T-helper 1 cell treated with Interleukin-12 subunit alpha and Interleukin-12 subunit beta and Interleukin-4 antibody, amounts not matched to agents 30 μg/mL and 1 μg/mL, for 36 hours (primary cell): ENCODE results near the gene OR4S2.

ENCODE experiments used
- H3K27ac Mint-ChIP-seq: one replicate; pipeline ENCODE4 v1.8.0; 2021; ENCODE audit warnings: mild to moderate bottlenecking, mixed read lengths
- H3K27me3 Mint-ChIP-seq: one replicate; pipeline ENCODE4 v1.8.0; 2021; ENCODE audit warnings: low read depth, mixed read lengths
- H3K36me3 Mint-ChIP-seq: one replicate; pipeline ENCODE4 v1.8.0; 2021; ENCODE audit warnings: low read depth, mixed read lengths
- H3K4me1 Mint-ChIP-seq: one replicate; pipeline ENCODE4 v1.8.0; 2021; ENCODE audit warnings: low read depth, mixed read lengths
- H3K4me3 Mint-ChIP-seq: one replicate; pipeline ENCODE4 v1.8.0; 2021; ENCODE audit warnings: mild to moderate bottlenecking, moderate library complexity, mixed read lengths
- H3K9me3 Mint-ChIP-seq: one replicate; pipeline ENCODE4 v1.8.0; 2021; ENCODE audit warnings: mixed read lengths

OR4S2 gene, protein sequence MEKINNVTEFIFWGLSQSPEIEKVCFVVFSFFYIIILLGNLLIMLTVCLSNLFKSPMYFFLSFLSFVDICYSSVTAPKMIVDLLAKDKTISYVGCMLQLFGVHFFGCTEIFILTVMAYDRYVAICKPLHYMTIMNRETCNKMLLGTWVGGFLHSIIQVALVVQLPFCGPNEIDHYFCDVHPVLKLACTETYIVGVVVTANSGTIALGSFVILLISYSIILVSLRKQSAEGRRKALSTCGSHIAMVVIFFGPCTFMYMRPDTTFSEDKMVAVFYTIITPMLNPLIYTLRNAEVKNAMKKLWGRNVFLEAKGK

DNA sequence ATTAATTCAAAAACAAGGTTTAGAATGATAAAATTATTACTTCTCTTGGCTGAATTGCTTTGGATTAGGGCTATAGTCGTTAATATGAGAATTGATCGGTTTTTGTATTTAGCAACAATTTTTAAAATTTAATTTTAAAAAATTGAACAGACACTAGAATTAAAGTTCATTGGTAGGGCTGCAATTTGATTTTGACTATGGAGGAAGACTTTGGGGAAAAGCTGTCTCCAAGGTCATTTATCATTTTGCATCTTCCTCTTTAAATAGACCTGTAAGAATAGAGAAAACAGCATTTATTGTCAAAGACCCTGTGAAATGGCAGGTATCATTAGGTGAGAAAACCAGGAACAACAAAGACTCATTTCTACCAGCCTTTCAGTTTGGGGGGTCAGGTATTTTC lies at the start of gene OR4S2:
Gene OR4S2, plus strand, starts transcription at position 301 of the 400 bp plus-strand sequence. CDS start 2,577 bp downstream, outside the sequence.
- H3K4me1 Mint-ChIP-seq = no peaks in the 10 kb centered on the region
- no peaks in the 10 kb centered on the region for H3K36me3 Mint-ChIP-seq
- H3K9me3 Mint-ChIP-seq = peaks cover 27% of the 10 kb centered on the region
- H3K4me3 Mint-ChIP-seq = no peak within 1 kb of the TSS
- H3K27ac Mint-ChIP-seq = no peak within 1 kb of the TSS
- no peaks in the 10 kb centered on the region for H3K27me3 Mint-ChIP-seq

DNA sequence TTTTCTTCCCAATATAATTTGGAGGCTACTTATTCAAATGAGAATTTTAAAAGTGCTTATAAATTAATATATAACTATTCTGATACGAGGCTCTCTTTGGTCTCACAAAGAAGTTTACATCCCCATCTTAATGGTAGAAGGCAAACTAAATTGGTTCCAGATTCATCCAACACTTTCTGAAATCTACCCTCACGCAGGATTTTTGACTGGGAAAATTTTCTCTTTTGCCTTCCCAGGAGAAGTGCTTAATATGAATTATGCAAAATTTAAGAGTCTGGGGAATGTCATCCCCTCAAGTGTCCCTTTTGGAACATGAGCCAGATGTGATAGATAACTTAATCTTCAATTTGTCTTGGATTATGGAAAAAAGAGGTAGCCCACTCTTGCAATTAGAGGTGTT lies 40.6 kb upstream of the OR4S2 start, which contains the start of gene OR4C11:
Gene OR4C11, minus strand, starts transcription at position 101 of the 400 bp plus-strand sequence. CDS start 3,272 bp downstream, outside the sequence.
- Mint-ChIP-seq H3K9me3 (peaks cover 41% of the 10 kb centered on the region), H3K27ac (no peak within 1 kb of the TSS), H3K27me3 (no peaks in the 10 kb centered on the region), H3K36me3 (no peaks in the 10 kb centered on the region), H3K4me1 (no peaks in the 10 kb centered on the region), H3K4me3 (no peak within 1 kb of the TSS)

DNA sequence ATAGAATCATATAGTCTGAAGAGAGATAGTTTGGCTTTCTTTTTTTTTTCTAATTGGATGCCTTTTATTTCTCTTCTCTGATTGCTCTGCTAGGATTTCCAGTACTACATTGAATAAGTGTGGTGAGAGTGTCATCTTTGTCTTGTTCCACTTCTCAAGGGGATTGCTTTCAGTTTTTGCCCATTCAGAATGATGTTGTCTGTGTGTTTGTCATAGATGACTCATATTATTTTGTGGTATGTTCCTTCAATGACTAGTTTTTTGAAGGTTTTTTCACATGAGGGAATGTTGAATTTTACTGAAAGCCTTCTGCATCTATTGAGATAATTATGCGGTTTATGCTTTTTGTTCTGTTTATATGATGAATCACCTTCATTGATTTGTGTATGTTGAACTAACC lies 23.6 kb upstream of the OR4S2 start:
- H3K27ac Mint-ChIP-seq = no peak overlapping the region
- no peak overlapping the region for H3K4me3 Mint-ChIP-seq
- no peaks in the 10 kb centered on the region for H3K4me1 Mint-ChIP-seq
- H3K36me3 Mint-ChIP-seq = no peaks in the 10 kb centered on the region
- H3K9me3 Mint-ChIP-seq = peaks cover 69% of the 10 kb centered on the region
- no peaks in the 10 kb centered on the region for H3K27me3 Mint-ChIP-seq

DNA sequence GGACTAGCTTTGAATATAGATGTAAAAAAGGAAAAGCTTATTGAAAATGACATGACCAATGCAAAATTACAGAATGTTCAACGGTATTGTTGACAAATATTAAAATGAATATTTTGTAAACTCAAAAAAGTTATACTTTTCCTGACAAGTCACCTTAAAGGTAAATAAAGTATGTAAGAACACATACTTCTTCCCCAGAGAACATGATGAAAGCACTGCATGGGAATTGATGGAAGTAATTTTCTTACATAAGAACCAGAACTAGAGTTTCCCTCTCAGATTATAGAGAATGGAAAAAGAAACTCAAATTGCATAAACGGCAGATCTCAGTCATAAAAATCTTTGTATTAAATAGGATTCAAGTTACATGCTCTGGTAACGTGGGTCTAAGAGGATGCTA lies 13.3 kb upstream of the OR4S2 start, which contains the start of gene OR4P4:
Gene OR4P4, plus strand, starts transcription at position 301 of the 400 bp plus-strand sequence.
- no peak within 1 kb of the TSS for H3K27ac Mint-ChIP-seq
- no peak within 1 kb of the TSS for H3K4me3 Mint-ChIP-seq
- peaks cover 35% of the 10 kb centered on the region for H3K9me3 Mint-ChIP-seq

DNA sequence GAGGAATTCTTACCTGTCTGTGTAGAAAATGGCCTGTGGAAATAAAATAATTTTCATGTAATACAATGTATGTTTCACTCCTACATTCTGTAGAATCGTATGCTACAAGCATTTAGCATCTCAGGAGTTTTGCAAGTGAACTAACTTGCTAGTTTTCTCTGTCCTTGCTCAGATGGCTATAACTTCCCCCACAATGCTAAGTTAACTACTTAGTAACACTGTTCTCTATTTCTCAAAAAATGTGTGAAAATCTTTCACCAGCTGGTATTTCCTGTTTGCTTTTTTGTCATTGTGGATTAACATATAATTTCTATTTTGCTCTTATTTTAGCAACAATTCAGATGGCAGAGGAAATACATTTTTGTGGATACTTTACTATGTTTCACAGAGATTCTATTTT lies 4.4 kb downstream of the OR4S2 start:
- no peaks in the 10 kb centered on the region for H3K36me3 Mint-ChIP-seq
- H3K4me1 Mint-ChIP-seq = no peaks in the 10 kb centered on the region
- peaks cover 27% of the 10 kb centered on the region for H3K9me3 Mint-ChIP-seq
- H3K27me3 Mint-ChIP-seq = no peaks in the 10 kb centered on the region
- no peak overlapping the region for H3K4me3 Mint-ChIP-seq
- no peak overlapping the region for H3K27ac Mint-ChIP-seq

More for the DNA sequence above, 13.3 kb upstream of the OR4S2 start, which contains the start of gene OR4P4:
- H3K27me3 Mint-ChIP-seq = no peaks in the 10 kb centered on the region
- H3K36me3 Mint-ChIP-seq = no peaks in the 10 kb centered on the region
- no peaks in the 10 kb centered on the region for H3K4me1 Mint-ChIP-seq

DNA sequence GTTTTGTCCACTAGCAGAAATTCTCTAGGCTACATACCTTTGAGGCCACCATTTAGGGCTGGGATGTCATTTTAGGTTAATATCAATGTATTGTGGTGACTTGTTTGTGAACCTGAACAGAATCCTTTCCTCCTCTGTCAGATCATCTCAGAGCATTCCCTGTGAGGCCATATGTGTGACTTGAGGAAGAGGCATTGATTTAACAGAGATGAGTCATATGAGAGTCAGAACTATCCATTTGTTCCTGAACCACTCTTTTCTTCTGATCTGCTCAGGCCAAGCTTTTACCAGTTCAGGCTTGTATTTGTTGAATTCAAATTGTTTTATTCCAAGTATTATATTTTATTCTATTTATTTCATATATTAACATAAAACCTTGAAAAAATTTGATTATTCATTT lies 7.0 kb downstream of the OR4S2 start:
- Mint-ChIP-seq H3K4me3 (no peak overlapping the region), H3K9me3 (peaks cover 34% of the 10 kb centered on the region), H3K27me3 (no peaks in the 10 kb centered on the region), H3K36me3 (no peaks in the 10 kb centered on the region), H3K4me1 (no peaks in the 10 kb centered on the region), H3K27ac (no peak overlapping the region)

DNA sequence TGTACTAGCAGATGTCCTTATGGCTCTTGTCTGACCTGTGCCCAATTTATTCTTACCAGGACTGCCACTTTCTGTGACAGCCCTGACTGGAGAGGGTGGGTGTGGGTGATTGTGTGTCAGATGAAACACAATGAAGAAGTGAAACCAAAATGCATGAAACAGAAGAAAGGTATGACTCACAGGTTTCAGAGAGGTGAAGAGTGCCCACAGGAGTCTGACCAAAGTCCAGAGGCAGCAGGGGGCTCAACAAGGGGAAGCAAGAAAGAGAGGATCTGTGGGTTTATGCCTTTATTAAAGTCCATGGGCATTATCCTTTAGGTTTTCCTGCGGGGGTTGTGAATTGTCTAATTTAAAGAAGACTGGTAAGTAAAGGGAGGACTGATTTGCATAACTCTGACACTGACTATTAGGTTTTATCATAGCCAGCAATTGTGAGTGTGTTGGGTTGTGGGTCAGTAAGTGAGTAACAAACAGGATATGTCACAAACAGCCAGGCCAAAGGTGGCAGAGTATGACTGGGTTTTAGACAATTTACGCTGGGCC lies 10.0 kb downstream of the OR4S2 start:
- no peak overlapping the region for H3K27ac Mint-ChIP-seq
- H3K36me3 Mint-ChIP-seq = no peaks in the 10 kb centered on the region
- peaks cover 32% of the 10 kb centered on the region for H3K9me3 Mint-ChIP-seq
- no peaks in the 10 kb centered on the region for H3K27me3 Mint-ChIP-seq
- no peak overlapping the region for H3K4me3 Mint-ChIP-seq
- H3K4me1 Mint-ChIP-seq = no peaks in the 10 kb centered on the region

DNA sequence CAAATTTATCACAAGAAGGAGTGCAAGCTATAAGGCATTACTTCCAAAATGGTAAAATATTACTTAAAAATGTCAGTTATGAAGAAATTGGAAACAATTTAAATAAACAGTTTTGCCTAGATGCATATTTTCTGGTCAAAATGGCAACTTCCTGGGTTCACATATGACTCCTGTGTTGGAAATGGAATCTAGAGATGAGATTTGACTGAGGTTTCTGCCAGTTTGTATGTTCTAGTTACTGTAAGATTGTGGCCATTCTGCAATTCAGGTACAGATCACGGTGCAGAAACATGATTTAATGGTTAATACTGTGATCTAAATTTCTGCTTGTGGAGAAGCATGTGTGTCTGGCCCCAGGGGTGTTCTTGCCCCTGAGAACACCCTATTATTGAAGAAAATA lies 10.5 kb downstream of the OR4S2 start:
- no peak overlapping the region for H3K27ac Mint-ChIP-seq
- H3K36me3 Mint-ChIP-seq = no peaks in the 10 kb centered on the region
- no peaks in the 10 kb centered on the region for H3K27me3 Mint-ChIP-seq
- H3K4me3 Mint-ChIP-seq = no peak overlapping the region
- H3K4me1 Mint-ChIP-seq = no peaks in the 10 kb centered on the region
- peaks cover 31% of the 10 kb centered on the region for H3K9me3 Mint-ChIP-seq

DNA sequence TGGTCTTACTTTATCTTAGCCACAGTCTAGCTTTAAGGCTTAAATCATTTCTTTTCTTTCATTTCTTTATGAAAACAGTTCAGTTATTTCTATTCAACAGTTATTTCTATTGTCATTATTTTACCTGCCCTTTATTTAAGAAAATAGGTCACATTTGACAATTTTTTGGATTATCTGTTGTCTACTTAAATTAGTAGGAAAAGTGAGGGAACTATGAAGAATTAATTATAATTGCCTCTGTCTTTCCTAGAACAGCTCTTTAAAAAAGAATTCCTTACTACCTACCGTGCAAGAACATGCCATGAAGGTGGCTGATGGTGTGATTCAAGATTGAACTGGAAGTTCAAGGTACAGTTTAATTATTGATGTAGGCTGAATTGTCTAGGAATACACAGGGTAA lies 13.8 kb downstream of the OR4S2 start, which contains the start of gene OR4C6:
Gene OR4C6, plus strand, starts transcription at position 301 of the 400 bp plus-strand sequence. CDS start 2,966 bp downstream, outside the sequence.
- H3K27me3 Mint-ChIP-seq = no peaks in the 10 kb centered on the region
- no peaks in the 10 kb centered on the region for H3K4me1 Mint-ChIP-seq
- no peaks in the 10 kb centered on the region for H3K36me3 Mint-ChIP-seq
- H3K4me3 Mint-ChIP-seq = no peak within 1 kb of the TSS
- H3K27ac Mint-ChIP-seq = no peak within 1 kb of the TSS
- peaks cover 25% of the 10 kb centered on the region for H3K9me3 Mint-ChIP-seq

DNA sequence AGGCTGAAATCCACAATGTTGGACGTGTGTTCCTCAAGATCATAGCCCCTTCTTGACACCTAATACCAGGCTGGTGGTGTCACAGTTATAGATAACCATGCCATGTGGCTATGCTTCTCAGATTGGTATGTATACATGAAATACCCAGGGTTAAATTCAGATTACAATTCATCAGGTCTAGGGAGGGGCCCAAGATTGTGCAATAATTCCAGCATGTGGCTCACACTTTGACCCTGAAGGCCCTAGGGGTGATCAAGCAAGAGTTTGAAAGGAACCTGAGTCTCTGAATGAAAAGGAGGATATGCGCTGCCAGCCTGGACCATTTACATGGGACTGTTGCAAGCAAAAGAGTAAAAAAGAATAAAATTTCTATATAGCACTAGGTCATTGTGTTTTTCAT lies 21.2 kb downstream of the OR4S2 start:
- Mint-ChIP-seq H3K27me3 (no peaks in the 10 kb centered on the region), H3K9me3 (peaks cover 16% of the 10 kb centered on the region), H3K36me3 (no peaks in the 10 kb centered on the region), H3K4me3 (no peak overlapping the region), H3K4me1 (no peaks in the 10 kb centered on the region), H3K27ac (no peak overlapping the region)

DNA sequence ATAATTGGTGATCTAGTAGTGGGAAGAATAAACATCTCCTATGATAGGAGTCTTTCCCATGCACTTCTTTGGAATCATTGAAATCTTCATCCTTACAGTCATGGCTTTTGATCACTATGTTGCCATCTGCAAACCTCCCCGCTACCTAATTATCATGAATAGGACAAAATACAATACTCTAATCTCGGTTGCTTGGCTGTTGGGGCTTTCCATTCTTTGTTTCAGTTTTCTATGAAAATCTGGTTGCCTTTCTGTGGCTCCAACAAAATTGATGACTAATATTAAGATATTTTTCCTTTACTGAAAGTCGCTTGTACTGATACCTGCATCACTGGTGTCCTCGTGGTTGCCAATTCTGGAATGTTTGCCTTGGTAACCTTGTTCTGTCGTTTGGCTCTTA lies 25.7 kb downstream of the OR4S2 start:
- Mint-ChIP-seq H3K4me3 (no peak overlapping the region), H3K36me3 (no peaks in the 10 kb centered on the region), H3K4me1 (no peaks in the 10 kb centered on the region), H3K27me3 (no peaks in the 10 kb centered on the region), H3K9me3 (peaks cover 10% of the 10 kb centered on the region), H3K27ac (no peak overlapping the region)

DNA sequence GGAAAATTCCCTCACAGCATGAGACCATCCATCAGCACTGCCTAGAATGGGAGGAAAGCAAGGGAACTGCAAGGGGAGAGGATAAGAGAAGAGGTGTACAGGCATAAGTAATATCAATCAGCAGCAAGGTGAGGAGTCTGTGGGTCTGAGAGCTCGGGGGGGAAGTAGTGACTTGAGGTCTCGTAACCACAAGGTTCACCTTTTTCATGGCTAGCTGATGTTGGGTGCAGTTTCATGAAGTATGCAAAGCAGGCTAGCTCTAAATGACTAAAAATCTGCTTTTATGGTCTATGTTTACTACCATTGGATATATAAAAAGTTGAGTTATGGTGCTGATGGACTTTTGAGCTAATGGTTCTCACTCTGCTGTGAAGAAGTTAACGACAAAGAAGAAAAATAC lies 49.7 kb downstream of the OR4S2 start:
- no peaks in the 10 kb centered on the region for H3K27me3 Mint-ChIP-seq
- peaks cover 30% of the 10 kb centered on the region for H3K9me3 Mint-ChIP-seq
- H3K36me3 Mint-ChIP-seq = no peaks in the 10 kb centered on the region
- no peak overlapping the region for H3K27ac Mint-ChIP-seq
- H3K4me1 Mint-ChIP-seq = no peaks in the 10 kb centered on the region
- no peak overlapping the region for H3K4me3 Mint-ChIP-seq

DNA sequence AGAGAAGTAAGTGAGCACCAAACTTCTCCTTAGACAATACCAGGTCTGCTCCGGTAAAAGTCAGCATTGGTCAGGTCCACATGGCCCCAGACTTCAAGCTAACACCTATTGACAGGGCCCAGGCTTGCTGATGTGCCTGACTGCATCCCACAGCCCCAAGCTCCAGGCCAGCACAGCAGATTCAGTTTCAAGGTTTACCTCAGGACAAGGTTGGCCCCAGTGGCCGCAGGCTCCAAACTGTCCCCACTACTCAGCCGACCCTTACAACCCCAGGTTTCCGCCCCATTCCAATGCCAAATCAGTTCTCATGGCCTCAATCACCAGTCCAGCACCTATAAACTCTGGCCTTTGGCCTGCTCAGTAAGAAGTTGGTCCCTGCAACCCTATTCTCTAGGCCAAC lies 53.3 kb downstream of the OR4S2 start:
- no peaks in the 10 kb centered on the region for H3K36me3 Mint-ChIP-seq
- H3K4me3 Mint-ChIP-seq = no peak overlapping the region
- no peaks in the 10 kb centered on the region for H3K4me1 Mint-ChIP-seq
- H3K27me3 Mint-ChIP-seq = no peaks in the 10 kb centered on the region
- H3K27ac Mint-ChIP-seq = no peak overlapping the region
- peaks cover 24% of the 10 kb centered on the region for H3K9me3 Mint-ChIP-seq
